Cortex of kidney (tissue), 1 donor: Measurements from ENCODE around the gene REXO1.

Source experiments
- DNase-seq: peaks from one replicate; lab custom pipeline; 2025; lab: John Stamatoyannopoulos, UW

Gene REXO1

DNA sequence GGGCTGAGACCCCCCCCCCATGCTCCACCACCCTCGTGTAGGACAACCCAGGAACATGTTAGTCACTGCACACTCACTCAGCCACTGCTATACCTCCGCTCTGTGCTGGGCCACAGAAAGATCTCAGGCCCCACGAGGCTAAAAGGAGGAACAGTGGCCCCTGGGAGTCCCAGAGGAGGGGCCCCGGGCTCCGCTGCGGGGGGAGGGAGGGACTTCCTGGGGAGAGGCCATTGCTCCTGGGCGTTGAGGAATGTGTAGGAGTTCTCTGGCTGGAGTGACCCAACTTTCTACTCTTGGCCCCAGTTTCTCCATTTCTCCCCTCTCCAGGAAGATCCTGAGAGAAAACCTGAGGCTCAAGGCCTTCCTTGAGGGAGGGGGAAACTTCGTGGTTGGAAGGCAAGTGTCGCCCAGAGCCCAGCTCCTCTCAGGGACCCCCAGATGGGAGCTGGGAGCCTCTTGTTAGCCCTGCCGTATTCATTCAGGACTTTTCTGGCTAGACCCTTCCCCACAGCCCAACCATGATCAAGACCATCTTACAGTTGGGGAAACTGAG is 81.4 kb downstream of the REXO1 start:
- DNase-seq, result no peak

DNA sequence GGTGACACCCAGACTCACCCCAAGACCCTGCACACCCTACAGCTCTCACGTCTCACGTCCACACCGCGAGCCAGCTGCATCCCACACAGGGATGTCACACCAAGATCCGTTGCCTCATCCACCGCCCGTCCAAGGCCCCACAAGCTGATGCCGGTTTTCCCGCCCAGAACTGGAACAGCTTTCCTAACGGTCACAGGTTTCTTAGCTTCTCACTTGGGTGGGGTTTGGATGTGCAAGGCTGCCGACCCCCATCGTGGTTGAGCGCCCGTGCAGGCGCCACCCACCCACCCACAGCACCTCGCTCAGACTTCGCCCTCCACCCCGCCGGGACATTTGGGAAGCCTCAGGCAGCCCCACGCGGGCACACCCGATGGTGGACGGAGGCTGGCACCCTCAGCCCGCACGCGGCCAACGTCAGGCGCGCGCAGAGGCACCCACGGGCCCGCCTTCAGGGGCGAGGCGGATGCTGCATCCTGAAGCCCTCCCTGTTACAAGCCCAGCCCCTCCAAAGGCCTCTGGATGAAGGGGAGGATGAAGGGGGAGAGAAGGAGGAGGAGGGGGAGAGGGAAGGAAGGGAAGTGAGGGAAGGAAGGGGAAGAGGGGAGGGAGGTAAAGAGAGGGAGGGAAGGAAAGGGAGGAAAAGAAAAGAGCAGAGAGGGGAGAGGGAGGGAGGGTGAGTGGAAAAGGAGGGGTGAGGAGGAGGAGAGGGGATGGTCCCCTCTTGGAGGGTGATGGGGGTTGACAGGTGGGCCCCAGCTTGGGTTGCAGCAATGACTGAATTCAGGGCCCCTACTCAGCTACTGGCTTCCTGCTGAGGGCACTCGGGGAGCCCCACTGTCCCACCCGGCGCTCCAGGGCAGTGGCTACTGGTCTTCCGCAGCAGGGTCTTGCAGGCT is 82.1 kb downstream of the REXO1 start:
- DNase-seq, result no peak
